Sigmoid colon (tissue), 7 donors: Measurements from ENCODE around the gene WASF3. TPM values are rescaled to one million over a fixed set of nuclear protein-coding genes. Genes with fewer than 3 reads are reported as not detected.

Source experiments
- DNase-seq: peaks from one replicate; pipeline ENCODE4 v3.0.0-alpha.2; 2019
- H3K27ac ChIP-seq, 4 donors: fragments of 200-600 bp; sonication (generic); one replicate each; pipeline ENCODE4 v1.5.1; 2016 to 2019; ENCODE audit warnings: mild to moderate bottlenecking in 1 of 4
- H3K27me3 ChIP-seq, 3 donors: fragments of 200-600 bp; sonication (generic); one replicate each; pipeline ENCODE4 v1.5.1; 2019; ENCODE audit warnings: mild to moderate bottlenecking in 1 of 3
- H3K36me3 ChIP-seq, 4 donors: fragments of 200-600 bp; sonication (generic); one replicate each; pipeline ENCODE4 v1.5.1; 2016 to 2019
- H3K4me1 ChIP-seq, 4 donors: fragments of 200-600 bp; sonication (generic); one replicate each; pipeline ENCODE4 v1.5.1; 2017 to 2019
- H3K4me3 ChIP-seq, 4 donors: fragments of 200-600 bp; sonication (generic); one replicate each; pipeline ENCODE4 v1.5.1; 2017 to 2019; ENCODE audit warnings: mild to moderate bottlenecking in 2 of 4, moderate library complexity in 1 of 4
- H3K9me3 ChIP-seq, 4 donors: fragments of 200-600 bp in 3 of 4; sonication (generic) in 3 of 4; one replicate each; pipeline versions ENCODE4 v1.5.1 to v1.6.1; 2013 to 2019
- CTCF ChIP-seq, 4 experiments: fragments of 450-650 bp in 3 of 4; fragments of 200-600 bp in 1 of 4; IDR thresholded peaks; one replicate each; pipeline ENCODE4 v1.5.1; 2016 to 2019; ENCODE audit warnings: antibody characterized with exemption in 4 of 4, mild to moderate bottlenecking in 3 of 4, moderate library complexity in 2 of 4
- EP300 ChIP-seq, 4 donors: sonication (generic); formaldehyde crosslinking; IDR thresholded peaks; one replicate each; pipeline ENCODE4 v1.6.1; 2017; ENCODE audit warnings: antibody characterized with exemption in 4 of 4
- POLR2A ChIP-seq, 2 donors: fragments of 450-650 bp; IDR thresholded peaks; one replicate each; pipeline ENCODE4 v1.6.1; 2016; ENCODE audit warnings: antibody characterized with exemption in 2 of 2, mild to moderate bottlenecking in 2 of 2, moderate library complexity in 2 of 2
- POLR2AphosphoS5 ChIP-seq, 4 donors: sonication (generic); formaldehyde crosslinking; IDR thresholded peaks; one replicate each; pipeline ENCODE4 v1.6.1; 2017; ENCODE audit warnings: antibody characterized with exemption in 4 of 4
- WGBS, 2 donors: extraction: QIAGEN DNeasy Blood & Tissue Kit; methylation state at CpG; one replicate each; pipeline ENCODE4 v1.1.7; 2013; 5-methylcytosine and 5-hydroxymethylcytosine counted together
- intact Hi-C: fragments of 100-400 bp; cut with DNase I; formaldehyde crosslinking; loops from one replicate; pipeline ENCODE4 v1.15.1; 2023
- polyA plus RNA-seq, 3 donors: library from polyadenylated mRNA; stranded (reverse); fragments of 200-250 nt; gene quantifications; one replicate each; pipeline ENCODE4 v1.2.3, GENCODE V29; 2013
- total RNA-seq, 4 donors: library from RNA; depleted of rRNA; stranded (reverse); fragments of >200 nt; gene quantifications; one replicate each; pipeline ENCODE4 v1.1.0, GENCODE V29; 2016
- donor health status: healthy with polysubstance abuse.
- donor health status: Bipolar disorder and iron deficiency.
- donor health status: healthy.

WASF3 gene
- total and polyA plus RNA-seq, 7 donors: 0.92 to 17.1 (median 12.4) TPM

GRCh38 chr13:26621731-26622401, 64.4 kb downstream of the WASF3 start:
- Histone ChIP-seq H3K9me3 (peaks cover 0 to 8% (median 5%) of the 10 kb centered on the region in 4 donors), H3K27me3 (no peaks in the 10 kb centered on the region), H3K4me1 (no peaks in the 10 kb centered on the region), H3K36me3 (peaks cover 0 to 3% (median 0%) of the 10 kb centered on the region in 4 donors), H3K27ac (no peak overlapping the region), H3K4me3 (no peak overlapping the region)
- no peak for TF ChIP-seq CTCF (IDR thresholded peaks at IDR 0.05)
- TF ChIP-seq EP300 (IDR thresholded peaks at IDR 0.05): no peak
- TF ChIP-seq POLR2A (IDR thresholded peaks at IDR 0.05): no peak
- TF ChIP-seq POLR2AphosphoS5 (IDR thresholded peaks at IDR 0.05): no peak
- intact Hi-C loops: no loop called here
- 42 to 79% methylated on average over 4 of the region's 4 CpGs for WGBS, 2 donors
- DNase-seq: no peak

- TF ChIP-seq POLR2AphosphoS5 (IDR thresholded peaks at IDR 0.05): no peak
- no peak for TF ChIP-seq CTCF (IDR thresholded peaks at IDR 0.05)
- no peak for TF ChIP-seq POLR2A (IDR thresholded peaks at IDR 0.05)
- TF ChIP-seq EP300 (IDR thresholded peaks at IDR 0.05): no peak
- H3K36me3 ChIP-seq: peaks cover 0 to 3% (median 0%) of the 10 kb centered on the region in 4 donors
- no peaks in the 10 kb centered on the region for H3K4me1 ChIP-seq
- no peak overlapping the region for H3K27ac ChIP-seq
- peaks cover 0 to 8% (median 5%) of the 10 kb centered on the region in 4 donors for H3K9me3 ChIP-seq
- no peak for DNase-seq
- H3K27me3 ChIP-seq: no peaks in the 10 kb centered on the region
- intact Hi-C loops: no loop called here
- WGBS, 2 donors: 75 to 92% methylated on average over 3 of the region's 3 CpGs
- no peak overlapping the region for H3K4me3 ChIP-seq
Measured at GRCh38 chr13:26623125-26623524, 65.6 kb downstream of the WASF3 start.

- intact Hi-C loops: no loop called here
- H3K4me3 ChIP-seq: no peak overlapping the region
- H3K27ac ChIP-seq: no peak overlapping the region
- 92 to 97% methylated on average over 1 of the region's 1 CpG for WGBS, 2 donors
- peaks cover 0 to 3% (median 0%) of the 10 kb centered on the region in 4 donors for H3K36me3 ChIP-seq
- no peaks in the 10 kb centered on the region for H3K27me3 ChIP-seq
- no peak for DNase-seq
- H3K9me3 ChIP-seq: peaks cover 0 to 8% (median 5%) of the 10 kb centered on the region in 4 donors
- no peaks in the 10 kb centered on the region for H3K4me1 ChIP-seq
- no peak for TF ChIP-seq EP300 (IDR thresholded peaks at IDR 0.05)
- TF ChIP-seq CTCF (IDR thresholded peaks at IDR 0.05): no peak
- TF ChIP-seq POLR2AphosphoS5 (IDR thresholded peaks at IDR 0.05): no peak
- TF ChIP-seq POLR2A (IDR thresholded peaks at IDR 0.05): no peak
Measured at GRCh38 chr13:26624572-26624971, 67.1 kb downstream of the WASF3 start.

GRCh38 chr13:26626271-26626670, 68.8 kb downstream of the WASF3 start:
- WGBS, 2 donors: 88 to 96% methylated on average over 2 of the region's 2 CpGs
- intact Hi-C loops: no loop called here
- H3K36me3 ChIP-seq: peaks cover 0 to 3% (median 0%) of the 10 kb centered on the region in 4 donors

More at GRCh38 chr13:26626271-26626670, 68.8 kb downstream of the WASF3 start:
- Histone ChIP-seq H3K27me3 (no peaks in the 10 kb centered on the region), H3K4me1 (no peaks in the 10 kb centered on the region), H3K9me3 (peaks cover 0 to 8% (median 5%) of the 10 kb centered on the region in 4 donors), H3K27ac (no peak overlapping the region), H3K4me3 (no peak overlapping the region)
- DNase-seq: no peak
- TF ChIP-seq POLR2AphosphoS5 (IDR thresholded peaks at IDR 0.05): no peak
- no peak for TF ChIP-seq CTCF (IDR thresholded peaks at IDR 0.05)
- TF ChIP-seq EP300 (IDR thresholded peaks at IDR 0.05): no peak
- TF ChIP-seq POLR2A (IDR thresholded peaks at IDR 0.05): no peak
